Activated T-cell treated with anti-CD3 and anti-CD28 coated beads, Interleukin-2, amount 50 U/mL, for 48 hours (primary cell): ENCODE measurements around the gene DHX34.
A peak's percentile ranks its signal among the peaks of the same experiment; 100 is the strongest.
"Not testable (repeated sequence)": the region's sequence is repeated elsewhere in the genome, so short reads cannot be mapped to it uniquely, and the experiment has no call there.

Source experiments
- DNase-seq, 2 experiments: peaks; one replicate each; pipeline ENCODE4 v3.0.0-alpha.2; 2020

Gene DHX34

GRCh38 chr19:47372603-47373002 lies 23.5 kb downstream of the DHX34 start:
- no peak for DNase-seq

- no peak for DNase-seq
Measured at GRCh38 chr19:47373246-47374240, 24.4 kb downstream of the DHX34 start.

- DNase-seq = no peak
Measured at GRCh38 chr19:47374876-47375693, 26.0 kb downstream of the DHX34 start.

- no peak for DNase-seq
Measured at GRCh38 chr19:47375694-47376588, 26.8 kb downstream of the DHX34 start.

- no peak for DNase-seq
Measured at GRCh38 chr19:47376589-47377144, 27.6 kb downstream of the DHX34 start.

- DNase-seq = no peak
Measured at GRCh38 chr19:47377208-47377701, 28.1 kb downstream of the DHX34 start.

GRCh38 chr19:47377801-47378200 lies 28.7 kb downstream of the DHX34 start:
- DNase-seq = no peak

GRCh38 chr19:47378246-47378645 lies 29.1 kb downstream of the DHX34 start:
- DNase-seq = no peak

- no peak for DNase-seq
Measured at GRCh38 chr19:47379381-47379938, 30.3 kb downstream of the DHX34 start.

- DNase-seq = no peak
Measured at GRCh38 chr19:47380559-47380958, 31.4 kb downstream of the DHX34 start.

GRCh38 chr19:47381121-47381520 lies 32.0 kb downstream of the DHX34 start:
- no peak for DNase-seq

GRCh38 chr19:47381653-47382279 lies 32.7 kb downstream of the DHX34 start:
- DNase-seq = peak in 1 of 2 experiments; percentile 27

- not testable (repeated sequence) for DNase-seq
Measured at GRCh38 chr19:47383890-47384289, 34.8 kb downstream of the DHX34 start.

GRCh38 chr19:47384533-47384932 lies 35.4 kb downstream of the DHX34 start:
- DNase-seq = not testable (repeated sequence)

- DNase-seq = not testable (repeated sequence)
Measured at GRCh38 chr19:47386582-47386981, 37.5 kb downstream of the DHX34 start.

- not testable (repeated sequence) for DNase-seq
Measured at GRCh38 chr19:47387623-47388022, 38.5 kb downstream of the DHX34 start.

- DNase-seq = not testable (repeated sequence)
Measured at GRCh38 chr19:47388721-47389120, 39.6 kb downstream of the DHX34 start.

- DNase-seq = no peak
Measured at GRCh38 chr19:47389150-47389556, 40.0 kb downstream of the DHX34 start.

GRCh38 chr19:47390533-47391488 lies 41.7 kb downstream of the DHX34 start:
- DNase-seq = no peak
